Thyroid gland (tissue), 4 donors: ENCODE results near the gene LSM14A. TPM values are rescaled to one million over a fixed set of nuclear protein-coding genes. Genes with fewer than 3 reads are reported as not detected.

Experiments
- DNase-seq, 2 donors: peaks; one replicate each; pipeline ENCODE4 v3.0.0-alpha.2; 2019
- H3K27ac ChIP-seq, 3 donors: fragments of 200-600 bp; sonication (generic); 1 replicate in 2 of 3; 2 replicates in 1 of 3; pipeline ENCODE4 v1.5.1; 2016 to 2019; ENCODE audit warnings: mild to moderate bottlenecking in 1 of 3, moderate library complexity in 1 of 3
- H3K27me3 ChIP-seq: fragments of 200-600 bp; sonication (generic); one replicate; pipeline ENCODE4 v1.5.1; 2019
- H3K36me3 ChIP-seq, 2 donors: fragments of 200-600 bp; sonication (generic); one replicate each; pipeline ENCODE4 v1.5.1; 2016 to 2019
- H3K4me1 ChIP-seq, 2 donors: fragments of 200-600 bp; sonication (generic); one replicate each; pipeline ENCODE4 v1.5.1; 2017 to 2019
- H3K4me3 ChIP-seq, 3 donors: fragments of 200-600 bp; sonication (generic); replicated peaks in 1 of 3; 1 replicate in 2 of 3; 2 replicates in 1 of 3; pipeline ENCODE4 v1.5.1; 2016; ENCODE audit warnings: mild to moderate bottlenecking in 1 of 3
- H3K9me3 ChIP-seq: fragments of 200-600 bp; sonication (generic); one replicate; pipeline ENCODE4 v1.5.1; 2017
- POLR2A ChIP-seq, 2 donors: fragments of 450-650 bp; IDR thresholded peaks; one replicate each; pipeline ENCODE4 v1.6.1; 2017; ENCODE audit warnings: antibody characterized with exemption in 2 of 2, mild to moderate bottlenecking in 2 of 2, moderate library complexity in 1 of 2
- WGBS, 2 donors: methylation state at CpG; one replicate each; pipeline ENCODE4 v1.1.5; 2017; 5-methylcytosine and 5-hydroxymethylcytosine counted together
- intact Hi-C: fragments of 100-400 bp; cut with DNase I; formaldehyde crosslinking; loops from one replicate; pipeline ENCODE4 v1.15.1; 2023
- total RNA-seq, 4 donors: library from RNA; depleted of rRNA; stranded (reverse); fragments of >200 nt; gene quantifications; one replicate each; pipeline ENCODE4 v1.2.3, GENCODE V29; 2016
- TF ChIP-seq, protein P1 (sequence below), 6 experiments: fragments of 200-600 bp in 3 of 6; fragments of 450-650 bp in 3 of 6; sonication (generic) in 3 of 6; IDR thresholded peaks; one replicate each; pipeline ENCODE4 v1.5.1; 2016 to 2019; ENCODE audit warnings: antibody characterized with exemption in 6 of 6, mild to moderate bottlenecking in 2 of 6, inconsistent platforms in 1 of 6, moderate library complexity in 1 of 6

The LSM14A gene
- total RNA-seq, 4 donors from 2014 or later: 137 to 253 (median 168) TPM

DNA sequence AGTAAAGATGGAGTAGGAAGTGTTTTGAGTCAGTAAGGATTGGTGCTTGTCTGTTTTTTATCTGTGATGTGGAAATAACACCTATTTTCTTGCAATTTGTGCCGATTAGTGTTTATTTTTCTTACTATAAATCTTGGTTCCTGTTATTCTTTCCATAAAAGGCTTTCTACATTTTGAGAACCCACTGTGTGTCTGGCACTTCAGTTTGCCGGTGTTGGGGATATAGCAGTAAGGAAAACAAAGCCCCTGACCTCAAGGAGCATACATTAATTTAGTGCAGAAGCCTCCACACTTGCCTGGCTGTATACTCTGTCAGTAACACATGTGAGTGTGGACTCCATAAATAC, 46.5 kb downstream of the LSM14A start:
- no peaks in the 10 kb centered on the region for H3K4me1 ChIP-seq
- no peak for DNase-seq
- no peak overlapping the region for H3K4me3 ChIP-seq
- H3K9me3 ChIP-seq: no peaks in the 10 kb centered on the region
- H3K36me3 ChIP-seq: peaks cover 31 to 40% of the 10 kb centered on the region in 2 donors
- intact Hi-C loops: no loop called here
- 67 to 73% methylated on average over 2 of the region's 2 CpGs for WGBS, 2 donors
- TF ChIP-seq POLR2A (IDR thresholded peaks at IDR 0.05): no peak
- TF ChIP-seq, protein P1, sequence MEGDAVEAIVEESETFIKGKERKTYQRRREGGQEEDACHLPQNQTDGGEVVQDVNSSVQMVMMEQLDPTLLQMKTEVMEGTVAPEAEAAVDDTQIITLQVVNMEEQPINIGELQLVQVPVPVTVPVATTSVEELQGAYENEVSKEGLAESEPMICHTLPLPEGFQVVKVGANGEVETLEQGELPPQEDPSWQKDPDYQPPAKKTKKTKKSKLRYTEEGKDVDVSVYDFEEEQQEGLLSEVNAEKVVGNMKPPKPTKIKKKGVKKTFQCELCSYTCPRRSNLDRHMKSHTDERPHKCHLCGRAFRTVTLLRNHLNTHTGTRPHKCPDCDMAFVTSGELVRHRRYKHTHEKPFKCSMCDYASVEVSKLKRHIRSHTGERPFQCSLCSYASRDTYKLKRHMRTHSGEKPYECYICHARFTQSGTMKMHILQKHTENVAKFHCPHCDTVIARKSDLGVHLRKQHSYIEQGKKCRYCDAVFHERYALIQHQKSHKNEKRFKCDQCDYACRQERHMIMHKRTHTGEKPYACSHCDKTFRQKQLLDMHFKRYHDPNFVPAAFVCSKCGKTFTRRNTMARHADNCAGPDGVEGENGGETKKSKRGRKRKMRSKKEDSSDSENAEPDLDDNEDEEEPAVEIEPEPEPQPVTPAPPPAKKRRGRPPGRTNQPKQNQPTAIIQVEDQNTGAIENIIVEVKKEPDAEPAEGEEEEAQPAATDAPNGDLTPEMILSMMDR (IDR thresholded peaks at IDR 0.05): no peak
- no peaks in the 10 kb centered on the region for H3K27me3 ChIP-seq
- no peak overlapping the region for H3K27ac ChIP-seq

DNA sequence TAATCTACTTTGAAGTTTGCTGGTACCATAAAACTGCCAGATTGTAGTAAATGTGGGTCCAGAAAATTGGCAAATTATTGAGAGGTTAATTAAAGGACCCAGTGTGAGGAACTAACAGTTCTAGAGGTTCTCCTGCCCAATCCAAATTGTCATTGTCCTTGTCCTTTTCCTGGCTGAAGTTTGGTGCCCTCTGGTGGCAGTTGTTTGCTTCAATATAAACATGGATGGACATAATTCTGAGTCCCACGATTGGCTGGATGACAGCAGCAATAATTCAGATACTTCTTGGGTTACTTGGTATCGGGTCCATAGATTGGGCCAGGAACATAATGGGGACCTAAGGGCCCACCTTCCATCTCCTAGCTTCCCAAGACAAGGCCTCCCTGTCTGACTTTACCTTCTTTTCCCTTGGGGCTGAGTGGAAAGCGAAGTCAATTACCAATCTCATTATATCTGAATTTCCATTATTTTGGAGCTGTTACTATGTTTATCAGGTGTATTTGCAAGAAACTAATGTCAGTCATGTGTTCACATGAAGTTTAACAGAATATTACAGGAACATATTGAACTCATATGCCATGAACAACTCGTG, 48.3 kb downstream of the LSM14A start:
- Histone ChIP-seq H3K36me3 (peaks cover 41% of the 10 kb centered on the region in 2 donors), H3K4me3 (no peak overlapping the region), H3K9me3 (no peaks in the 10 kb centered on the region), H3K27ac (no peak overlapping the region), H3K4me1 (peaks cover 13 to 14% of the 10 kb centered on the region in 2 donors), H3K27me3 (no peaks in the 10 kb centered on the region)
- TF ChIP-seq, protein P1 (IDR thresholded peaks at IDR 0.05): peak; percentile 22 to 73 (median 52)
- TF ChIP-seq POLR2A (IDR thresholded peaks at IDR 0.05): no peak
- intact Hi-C loops: loop anchor here (10.0 kb wide), 1 partner anchor 124 kb away; no protein-coding TSS in a partner anchor
- WGBS, 2 donors: 75 to 77% methylated on average over 4 of the region's 4 CpGs
- peak; percentile 60 to 76 for DNase-seq

DNA sequence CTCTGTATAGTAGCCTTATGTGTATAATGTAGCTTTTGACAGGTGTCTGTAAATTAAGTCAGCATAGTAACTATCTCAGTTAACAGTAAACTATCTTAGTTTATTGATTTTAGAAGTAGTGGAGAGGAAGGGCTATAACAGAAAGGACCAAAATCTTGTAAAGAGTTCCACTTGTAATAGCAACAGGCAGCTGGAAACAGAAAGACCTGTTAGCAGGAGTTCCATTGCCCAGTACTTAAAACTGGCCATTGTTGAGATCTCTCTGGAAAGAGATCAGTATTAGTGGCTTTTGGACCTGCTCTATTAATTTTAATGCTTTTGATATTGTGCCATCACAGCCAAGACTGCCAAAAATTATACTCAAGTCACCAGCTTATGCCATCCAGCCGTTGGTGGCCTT, 50.1 kb downstream of the LSM14A start:
- intact Hi-C loops: loop anchor here (10.0 kb wide), 1 partner anchor 122 kb away; no protein-coding TSS in a partner anchor
- peaks cover 38 to 48% of the 10 kb centered on the region in 2 donors for H3K36me3 ChIP-seq

DNA sequence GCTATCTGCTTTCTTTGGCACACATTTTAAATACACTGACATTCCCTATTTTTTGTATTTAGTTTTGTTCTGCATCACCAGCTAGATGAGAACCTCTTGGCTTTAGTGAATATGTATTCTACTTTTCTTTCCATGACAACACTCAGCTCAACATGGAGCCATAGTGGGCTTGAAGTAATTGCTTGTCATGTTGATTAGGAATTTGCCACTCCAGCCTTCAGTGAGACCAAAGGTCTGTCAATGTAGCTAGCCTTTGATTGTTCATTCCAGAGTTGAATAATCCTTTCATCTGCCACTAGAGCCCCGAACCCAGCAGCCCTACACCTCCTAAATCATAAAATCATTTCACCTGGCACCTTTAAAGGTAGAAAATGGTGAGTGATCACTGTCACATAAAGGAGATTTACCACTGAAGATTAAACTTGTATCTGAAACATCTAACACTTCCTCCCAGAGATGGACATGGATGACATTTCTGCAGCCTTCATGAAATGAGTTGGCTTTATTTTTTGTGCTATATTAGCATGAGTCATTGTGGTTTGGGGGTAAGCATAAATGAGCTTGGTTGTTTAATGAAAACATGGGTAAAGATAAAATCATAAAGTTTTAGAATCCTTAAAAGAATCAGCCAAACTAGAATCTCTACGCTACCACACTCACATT, 52.8 kb downstream of the LSM14A start:
- no peak for TF ChIP-seq POLR2A (IDR thresholded peaks at IDR 0.05)
- TF ChIP-seq, protein P1 (IDR thresholded peaks at IDR 0.05): no peak
- peaks cover 13 to 18% of the 10 kb centered on the region in 2 donors for H3K4me1 ChIP-seq
- H3K27ac ChIP-seq: peak overlapping the region in 1 of 3 donors; percentile 34
- peaks cover 35 to 59% of the 10 kb centered on the region in 2 donors for H3K36me3 ChIP-seq
- no peak overlapping the region for H3K4me3 ChIP-seq
- intact Hi-C loops: loop anchor here (10.0 kb wide), 1 partner anchor 120 kb away; no protein-coding TSS in a partner anchor
- no peak for DNase-seq
- H3K27me3 ChIP-seq: no peaks in the 10 kb centered on the region
- no peaks in the 10 kb centered on the region for H3K9me3 ChIP-seq
- WGBS, 2 donors: 79 to 86% methylated on average over 2 of the region's 2 CpGs

More for the DNA sequence above, 50.1 kb downstream of the LSM14A start:
- H3K9me3 ChIP-seq: no peaks in the 10 kb centered on the region
- WGBS, 2 donors: 60 to 92% methylated on average over 1 of the region's 1 CpG
- H3K4me1 ChIP-seq: peaks cover 13 to 18% of the 10 kb centered on the region in 2 donors
- H3K27me3 ChIP-seq: no peaks in the 10 kb centered on the region
- no peak overlapping the region for H3K4me3 ChIP-seq
- no peak for TF ChIP-seq POLR2A (IDR thresholded peaks at IDR 0.05)
- TF ChIP-seq, protein P1 (IDR thresholded peaks at IDR 0.05): no peak
- H3K27ac ChIP-seq: no peak overlapping the region
- no peak for DNase-seq

DNA sequence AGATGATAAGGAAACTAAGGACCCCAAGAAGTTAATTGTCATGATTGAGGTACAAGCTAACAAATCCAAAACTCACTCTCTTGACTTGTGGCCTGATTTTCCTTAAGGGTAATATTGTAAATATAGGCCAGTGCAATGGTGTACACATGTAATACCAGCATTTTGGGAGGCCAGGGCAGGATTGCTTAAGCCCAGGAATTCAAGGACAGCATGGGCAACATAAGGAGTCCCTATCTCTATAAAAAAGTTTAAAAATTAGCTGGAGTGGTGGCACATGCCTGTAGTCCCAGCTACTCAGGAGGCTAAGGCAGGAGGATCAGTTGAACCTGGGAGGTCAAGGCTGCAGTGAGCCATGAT, 53.3 kb downstream of the LSM14A start:
- intact Hi-C loops: loop anchor here (10.0 kb wide), 1 partner anchor 119 kb away; no protein-coding TSS in a partner anchor
- Histone ChIP-seq H3K4me1 (peaks cover 13 to 18% of the 10 kb centered on the region in 2 donors), H3K27ac (peak overlapping the region in 1 of 3 donors; percentile 34), H3K9me3 (no peaks in the 10 kb centered on the region), H3K4me3 (no peak overlapping the region), H3K27me3 (no peaks in the 10 kb centered on the region), H3K36me3 (peaks cover 34 to 59% of the 10 kb centered on the region in 2 donors)
- no peak for DNase-seq
- no peak for TF ChIP-seq POLR2A (IDR thresholded peaks at IDR 0.05)
- TF ChIP-seq, protein P1 (IDR thresholded peaks at IDR 0.05): no peak
